Mammary epithelial cell (primary cell): Measurements from ENCODE around the gene SEPTIN1.

ENCODE experiments used
- CTCF ChIP-seq, 2 donors: IDR thresholded peaks in 1 of 2; conservative IDR thresholded peaks in 1 of 2; 2 replicates each; pipeline ENCODE4 v1.5.1; 2011 to 2012; ENCODE audit warnings: inconsistent platforms in 2 of 2, low read length in 2 of 2, mild to moderate bottlenecking in 2 of 2, control low read depth in 1 of 2, low read depth in 1 of 2; ENCODE audit not compliant: insufficient read depth in 1 of 2; ENCODE audit errors: extremely low read depth in 1 of 2
- EZH2 ChIP-seq: IDR thresholded peaks from 2 replicates; pipeline ENCODE4 v1.6.1; 2012; ENCODE audit warnings: low read length, inconsistent platforms, borderline replicate concordance

- TF ChIP-seq CTCF (conservative IDR thresholded peaks at IDR 0.05 in 1 of 2, IDR thresholded peaks at IDR 0.05 in 1 of 2; ENCODE audit: extremely low read depth in 1 of 2, insufficient read depth in 1 of 2, low read depth in 1 of 2, low read length in 2 of 2), result no peak
- TF ChIP-seq EZH2, result no peak
These were observed 34.5 kb upstream of the SEPTIN1 start for GRCh38 chr16:30416624-30417528.
